ACC112 (cell line): ENCODE measurements around the gene SORBS1.

Experiments used
- H2AFZ ChIP-seq: fragments of 200-600 bp; sonication (generic); one replicate; pipeline ENCODE4 v1.6.0; 2017; ENCODE audit warnings: antibody characterized with exemption, low read length; ENCODE audit not compliant: unreplicated experiment
- H3K27ac ChIP-seq: fragments of 200-600 bp; sonication (generic); 2 replicates; pipeline ENCODE4 v1.5.1; 2014; ENCODE audit warnings: low read depth, mild to moderate bottlenecking, antibody characterized with exemption, low read length, moderate library complexity
- H3K27me3 ChIP-seq: fragments of 200-600 bp; sonication (generic); 2 replicates; pipeline ENCODE4 v1.6.1; 2014; ENCODE audit warnings: mild to moderate bottlenecking, antibody characterized with exemption, low read length, moderate library complexity, mixed read lengths; ENCODE audit not compliant: insufficient read depth
- H3K36me3 ChIP-seq: fragments of 200-600 bp; sonication (generic); 2 replicates; pipeline ENCODE4 v1.6.1; 2016; ENCODE audit warnings: mild to moderate bottlenecking, antibody characterized with exemption, low read length, moderate library complexity, mixed read lengths; ENCODE audit not compliant: insufficient read depth
- H3K4me1 ChIP-seq: fragments of 200-600 bp; sonication (generic); one replicate; pipeline ENCODE4 v1.6.1; 2016; ENCODE audit warnings: low read length, mixed read lengths; ENCODE audit not compliant: insufficient read depth, unreplicated experiment, control insufficient read depth
- H3K4me3 ChIP-seq: fragments of 200-600 bp; sonication (generic); 2 replicates; pipeline ENCODE4 v1.5.1; 2014; ENCODE audit warnings: mild to moderate bottlenecking, low read depth, low read length
- H3K79me2 ChIP-seq: fragments of 200-600 bp; sonication (generic); one replicate; pipeline ENCODE4 v1.6.0; 2016; ENCODE audit warnings: low read length; ENCODE audit not compliant: control insufficient read depth, unreplicated experiment, insufficient read depth

The SORBS1 gene

DNA sequence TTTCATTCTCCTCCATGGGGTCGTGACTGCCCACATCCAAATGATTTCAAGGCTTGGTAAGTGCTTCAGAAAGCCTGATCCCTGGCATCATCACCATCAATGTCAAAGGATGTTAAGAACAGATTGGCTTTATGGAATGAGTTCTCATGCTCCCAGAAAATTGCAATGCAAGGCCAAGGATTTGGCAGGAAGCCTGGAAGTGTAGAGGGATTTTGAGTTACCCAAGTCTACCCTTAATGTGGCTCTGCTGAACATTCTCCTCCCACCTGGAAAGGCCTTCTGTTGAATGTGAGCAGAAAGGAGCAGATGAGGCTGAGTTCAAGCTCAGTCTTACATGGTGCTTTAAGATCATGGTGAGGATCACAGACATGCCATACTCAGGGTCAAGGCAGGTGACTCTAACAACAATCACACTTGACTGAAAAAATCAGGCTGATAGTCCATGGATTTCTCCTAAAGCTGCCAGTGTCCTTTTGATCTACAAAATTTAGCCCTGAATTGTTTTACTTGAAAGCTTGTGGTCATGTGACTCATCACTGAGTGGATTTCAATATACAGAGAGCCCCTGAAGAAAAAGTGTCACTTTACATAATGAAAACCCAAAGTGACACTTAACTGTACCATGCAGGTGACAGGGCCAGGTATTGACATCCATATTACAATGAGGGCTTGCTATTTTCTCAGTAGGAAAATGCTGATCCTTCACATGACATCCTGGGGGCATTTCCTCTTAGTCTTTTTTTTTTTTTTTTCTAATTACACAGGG is 159.3 kb downstream of the SORBS1 start:
- no peaks in the 10 kb centered on the region for H3K79me2 ChIP-seq
- no peaks in the 10 kb centered on the region for H3K4me1 ChIP-seq
- H2AFZ ChIP-seq = no peak overlapping the region
- H3K27ac ChIP-seq = no peak overlapping the region
- H3K4me3 ChIP-seq = no peak overlapping the region
- H3K36me3 ChIP-seq = no peaks in the 10 kb centered on the region
- peaks cover 28% of the 10 kb centered on the region for H3K27me3 ChIP-seq

DNA sequence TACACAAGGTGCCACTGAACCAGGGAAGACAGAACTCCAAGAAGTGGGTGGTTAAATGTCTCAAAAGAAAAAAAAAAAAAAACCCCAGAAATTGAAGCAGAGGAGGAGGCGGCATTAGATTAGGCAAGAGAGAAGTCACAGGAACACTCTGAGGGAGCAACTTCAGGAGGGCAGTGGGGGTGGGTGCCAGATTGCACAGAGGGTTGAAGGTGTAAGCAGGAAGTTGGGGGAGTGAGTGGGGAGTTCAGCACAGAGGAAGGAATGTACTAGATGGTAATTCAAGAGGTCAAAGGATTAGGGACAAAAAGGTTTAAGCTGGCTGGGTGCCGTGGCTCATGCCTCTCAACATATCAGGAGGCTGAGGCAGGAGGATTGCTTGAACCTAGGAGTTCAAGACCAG is 160.4 kb downstream of the SORBS1 start:
- no peaks in the 10 kb centered on the region for H3K36me3 ChIP-seq
- no peak overlapping the region for H3K4me3 ChIP-seq

DNA sequence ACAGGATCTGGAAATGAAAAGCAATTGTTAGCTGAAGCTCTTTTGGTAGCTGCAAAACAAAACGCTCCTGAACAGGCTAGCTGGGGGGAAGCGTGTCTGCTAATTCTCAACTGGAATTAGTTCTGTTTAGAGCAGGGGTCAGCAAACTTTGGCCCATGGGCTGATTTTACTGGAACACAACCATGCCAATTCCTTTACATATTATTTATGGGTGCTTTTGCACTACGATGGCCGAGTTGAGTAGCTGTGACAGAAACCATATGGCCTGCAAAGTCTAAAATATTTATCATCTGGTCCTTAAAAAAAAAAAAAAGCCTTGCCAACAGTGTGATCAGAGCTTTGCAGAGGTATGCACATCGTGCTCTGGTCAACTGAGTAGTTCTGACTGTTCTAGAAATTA is 162.0 kb downstream of the SORBS1 start:
- H2AFZ ChIP-seq = no peak overlapping the region
- no peaks in the 10 kb centered on the region for H3K79me2 ChIP-seq
- no peak overlapping the region for H3K27ac ChIP-seq
- H3K27me3 ChIP-seq = peaks cover 37% of the 10 kb centered on the region
- H3K4me3 ChIP-seq = no peak overlapping the region
- no peaks in the 10 kb centered on the region for H3K36me3 ChIP-seq
- H3K4me1 ChIP-seq = no peaks in the 10 kb centered on the region

More for the DNA sequence above, 160.4 kb downstream of the SORBS1 start:
- Histone ChIP-seq H3K79me2 (no peaks in the 10 kb centered on the region), H3K27ac (no peak overlapping the region), H2AFZ (no peak overlapping the region), H3K4me1 (no peaks in the 10 kb centered on the region), H3K27me3 (peaks cover 26% of the 10 kb centered on the region)

DNA sequence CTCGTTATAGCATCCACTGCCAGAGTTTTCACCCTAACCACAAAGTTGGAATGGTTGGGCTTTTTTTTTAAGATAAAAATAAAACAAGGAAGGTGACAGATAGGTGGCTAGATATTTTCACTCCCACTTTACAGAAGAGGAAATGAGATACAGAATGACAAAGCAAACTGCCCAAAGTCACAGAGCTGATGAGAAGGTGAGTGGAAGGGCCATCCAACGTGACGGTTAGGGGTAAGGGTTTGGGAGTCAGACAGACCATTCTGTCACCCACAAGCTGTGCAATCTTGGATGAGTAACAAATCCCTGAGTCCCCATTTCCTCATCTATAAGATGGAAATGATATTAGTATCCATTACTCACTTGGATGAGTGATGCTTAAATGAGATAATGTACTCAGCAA is 163.4 kb downstream of the SORBS1 start:
- H3K36me3 ChIP-seq = no peaks in the 10 kb centered on the region
- H3K27ac ChIP-seq = no peak overlapping the region
- H3K27me3 ChIP-seq = peaks cover 46% of the 10 kb centered on the region
- no peaks in the 10 kb centered on the region for H3K4me1 ChIP-seq
- no peak overlapping the region for H3K4me3 ChIP-seq
- H2AFZ ChIP-seq = no peak overlapping the region
- no peaks in the 10 kb centered on the region for H3K79me2 ChIP-seq

DNA sequence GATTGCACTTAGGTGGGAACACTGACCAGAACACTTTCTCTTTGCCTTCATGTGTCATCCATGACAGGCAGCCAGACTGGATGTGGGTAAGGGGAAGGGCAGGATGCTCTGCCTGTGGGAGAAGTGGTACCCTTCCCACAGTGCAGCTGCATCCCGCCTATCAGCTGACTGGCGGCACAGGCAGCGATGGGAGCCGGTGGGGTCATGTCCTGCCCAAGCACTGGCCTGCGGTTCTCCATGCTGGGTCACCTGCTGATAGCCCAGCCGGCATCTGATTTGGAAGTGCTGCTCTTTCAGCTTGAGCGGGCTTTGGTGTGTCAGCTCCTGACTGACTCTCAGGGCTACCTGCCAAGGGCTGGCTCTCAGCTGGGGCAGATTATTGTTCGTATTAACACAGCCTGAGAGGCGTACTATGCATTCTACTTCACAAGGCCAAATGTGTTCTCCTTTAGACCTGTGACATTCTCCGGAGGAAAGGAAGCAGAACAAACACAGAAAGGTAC is 165.2 kb downstream of the SORBS1 start:
- Histone ChIP-seq H3K79me2 (no peaks in the 10 kb centered on the region), H3K4me1 (no peaks in the 10 kb centered on the region), H3K4me3 (no peak overlapping the region), H3K36me3 (no peaks in the 10 kb centered on the region), H3K27me3 (peaks cover 55% of the 10 kb centered on the region), H2AFZ (no peak overlapping the region), H3K27ac (no peak overlapping the region)

DNA sequence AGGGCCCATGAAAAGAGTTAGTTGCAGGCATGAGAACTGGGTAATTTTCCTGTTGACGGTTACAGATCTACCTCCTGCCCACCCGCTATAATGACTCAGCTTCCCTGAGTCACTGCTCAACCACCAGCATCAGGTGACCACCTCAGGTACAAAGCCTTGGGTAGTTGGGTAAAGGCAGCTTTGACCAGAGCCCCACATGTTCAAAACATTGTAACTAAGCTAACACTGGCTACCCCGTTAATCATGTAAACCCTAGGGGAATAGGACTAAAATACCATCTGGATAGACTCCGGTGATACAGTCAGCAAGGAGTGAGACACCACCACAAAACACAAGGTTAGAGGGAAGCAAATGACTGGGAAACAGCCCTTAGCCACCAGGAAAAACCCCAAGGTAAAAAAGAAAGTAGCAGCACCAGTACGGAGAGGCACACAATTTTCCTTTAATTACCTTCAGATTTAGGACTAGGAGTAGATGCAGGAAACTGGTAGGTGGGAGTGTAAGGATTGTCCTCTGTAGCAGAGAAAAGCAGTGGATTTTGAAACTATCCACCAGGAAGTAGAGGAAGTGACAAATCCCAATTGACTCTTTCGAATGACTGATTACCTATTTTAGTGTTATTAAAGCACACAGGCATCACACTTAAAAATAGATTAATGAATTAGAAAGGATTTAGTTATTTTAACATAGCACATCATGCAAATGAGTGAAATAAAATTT is 166.8 kb downstream of the SORBS1 start:
- H3K36me3 ChIP-seq = no peaks in the 10 kb centered on the region
- no peaks in the 10 kb centered on the region for H3K4me1 ChIP-seq
- no peak overlapping the region for H2AFZ ChIP-seq

DNA sequence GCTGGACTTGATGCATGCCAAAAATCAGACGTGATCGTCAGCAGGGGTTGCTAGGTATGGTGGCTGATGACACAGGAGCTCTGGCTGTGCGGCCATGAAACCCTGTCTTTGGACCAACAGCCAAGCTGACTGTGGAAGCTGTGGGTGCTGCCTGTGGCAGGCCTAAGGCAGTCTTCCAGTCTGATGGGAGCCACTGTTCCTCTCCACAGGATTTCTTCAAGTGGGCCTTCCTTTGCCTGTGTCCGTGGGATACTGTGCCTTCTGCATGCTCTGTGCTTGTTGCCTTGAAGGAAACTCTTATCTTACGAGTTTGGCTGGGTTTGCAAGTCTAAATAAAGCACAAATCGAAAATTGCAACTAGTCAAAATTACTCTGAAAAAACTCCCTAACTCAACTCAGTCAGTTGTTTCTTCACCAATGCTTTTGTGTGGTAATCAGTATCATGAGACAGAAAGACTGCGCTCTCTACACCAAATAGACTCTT is 168.4 kb downstream of the SORBS1 start:
- Histone ChIP-seq H3K36me3 (no peaks in the 10 kb centered on the region), H3K4me1 (no peaks in the 10 kb centered on the region), H3K4me3 (no peak overlapping the region), H3K79me2 (no peaks in the 10 kb centered on the region), H3K27me3 (peaks cover 51% of the 10 kb centered on the region), H3K27ac (no peak overlapping the region), H2AFZ (no peak overlapping the region)

More for the DNA sequence above, 166.8 kb downstream of the SORBS1 start:
- Histone ChIP-seq H3K27me3 (peaks cover 57% of the 10 kb centered on the region), H3K79me2 (no peaks in the 10 kb centered on the region), H3K27ac (no peak overlapping the region), H3K4me3 (no peak overlapping the region)

DNA sequence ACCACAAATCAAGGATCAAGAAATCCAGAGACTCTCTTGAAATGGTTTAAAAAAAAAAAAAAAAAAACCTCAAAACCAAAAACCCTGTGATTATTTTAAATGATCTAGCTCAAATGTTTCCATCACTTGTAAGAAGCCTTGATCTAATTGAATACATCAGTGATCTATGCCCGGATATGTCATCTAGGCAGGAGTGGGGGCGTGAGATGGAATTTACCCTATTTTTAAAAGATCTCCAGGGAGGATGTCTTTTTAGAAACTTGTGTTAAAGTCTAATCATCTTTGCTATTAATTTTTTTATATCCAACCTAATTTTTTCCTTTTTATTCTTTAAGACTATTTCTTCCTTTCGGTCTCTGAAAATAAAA is 169.0 kb downstream of the SORBS1 start:
- H3K27me3 ChIP-seq = peaks cover 48% of the 10 kb centered on the region
- H2AFZ ChIP-seq = no peak overlapping the region
- H3K79me2 ChIP-seq = no peaks in the 10 kb centered on the region
- H3K36me3 ChIP-seq = no peaks in the 10 kb centered on the region
- no peak overlapping the region for H3K4me3 ChIP-seq
- no peaks in the 10 kb centered on the region for H3K4me1 ChIP-seq
- H3K27ac ChIP-seq = no peak overlapping the region

DNA sequence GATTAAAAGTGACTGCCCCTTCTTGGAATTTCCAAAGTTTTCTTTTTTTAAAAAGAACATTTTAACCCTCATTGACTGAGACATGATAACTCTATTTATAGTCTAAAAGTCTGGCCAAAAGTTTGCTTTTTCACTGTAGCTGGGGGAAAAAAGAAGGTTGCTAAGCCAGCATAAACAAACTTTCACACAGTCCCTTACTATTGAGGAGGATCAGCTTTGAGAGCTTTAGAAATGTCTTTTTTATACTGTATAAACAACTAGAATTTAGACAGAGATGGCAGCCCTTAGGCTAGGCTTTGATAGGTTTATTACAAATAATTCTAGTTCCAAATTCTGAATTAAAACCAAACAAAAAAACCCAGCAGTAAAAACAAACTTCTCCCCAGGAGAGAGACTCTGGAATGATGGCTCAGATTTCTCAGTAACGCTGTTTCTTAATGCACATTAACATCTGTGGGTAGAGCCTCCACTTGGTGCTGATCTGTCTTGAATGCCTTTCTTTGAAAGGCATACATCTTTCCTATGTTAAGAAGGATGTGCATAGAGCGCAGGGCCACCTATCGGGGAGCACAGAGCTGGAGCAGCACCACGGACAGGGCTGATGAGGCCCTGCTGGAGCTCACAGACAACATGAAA is 169.5 kb downstream of the SORBS1 start:
- Histone ChIP-seq H3K27ac (no peak overlapping the region), H2AFZ (no peak overlapping the region), H3K36me3 (no peaks in the 10 kb centered on the region), H3K4me3 (no peak overlapping the region), H3K79me2 (no peaks in the 10 kb centered on the region), H3K4me1 (no peaks in the 10 kb centered on the region), H3K27me3 (peaks cover 47% of the 10 kb centered on the region)

DNA sequence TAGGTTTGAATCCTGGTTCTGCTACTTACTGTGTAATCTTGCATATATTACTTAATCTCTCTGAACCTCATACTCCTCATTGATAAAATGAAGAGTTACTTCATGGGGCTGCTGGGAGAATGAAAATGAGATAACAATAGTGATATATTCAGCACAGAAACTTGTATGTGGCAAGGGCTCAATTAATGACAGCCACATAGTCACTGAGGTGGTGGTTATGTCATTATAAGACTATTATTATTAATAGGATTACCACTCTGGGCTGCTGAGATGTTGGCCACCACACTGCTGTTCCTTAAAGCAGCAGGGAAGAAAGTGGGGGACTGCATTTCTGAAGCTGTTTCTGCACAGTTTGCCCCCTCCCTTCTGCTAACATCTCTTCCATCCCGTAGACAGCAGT is 170.0 kb downstream of the SORBS1 start:
- Histone ChIP-seq H3K79me2 (no peaks in the 10 kb centered on the region), H2AFZ (no peak overlapping the region), H3K27ac (no peak overlapping the region), H3K4me1 (no peaks in the 10 kb centered on the region), H3K36me3 (no peaks in the 10 kb centered on the region), H3K4me3 (no peak overlapping the region), H3K27me3 (peaks cover 50% of the 10 kb centered on the region)
